HG02759 (cell line): ENCODE measurements around the gene C2orf80.
"Not testable (repeated sequence)": the region's sequence is repeated elsewhere in the genome, so short reads cannot be mapped to it uniquely, and the experiment has no call there.

Experiments
- ATAC-seq: cut with Tn5 transposase; IDR thresholded peaks from one replicate; pipeline ENCODE4 v1.9.1; 2021; ENCODE audit warnings: mild to moderate bottlenecking, moderate library complexity; ENCODE audit not compliant: unreplicated experiment

Gene C2orf80

GRCh38 chr2:208189810-208190503, at the start of gene C2orf80:
Gene C2orf80 (minus strand): TSS chr2:208190030. CDS start chr2:208186986, 3,044 bp downstream.
- no peak for ATAC-seq

- no peak for ATAC-seq
Observed at GRCh38 chr2:208235860-208236259, 46.0 kb upstream of the C2orf80 start.

GRCh38 chr2:208234786-208235185, 45.0 kb upstream of the C2orf80 start:
- ATAC-seq: no peak

- no peak for ATAC-seq
Observed at GRCh38 chr2:208228476-208228875, 38.6 kb upstream of the C2orf80 start.

GRCh38 chr2:208227581-208228232, 37.9 kb upstream of the C2orf80 start:
- ATAC-seq: no peak

- ATAC-seq: no peak
Observed at GRCh38 chr2:208224802-208225201, 35.0 kb upstream of the C2orf80 start.

- no peak for ATAC-seq
Observed at GRCh38 chr2:208222351-208222750, 32.5 kb upstream of the C2orf80 start.

GRCh38 chr2:208221873-208222272, 32.0 kb upstream of the C2orf80 start:
- not testable (repeated sequence) for ATAC-seq

- no peak for ATAC-seq
Observed at GRCh38 chr2:208210688-208211451, 21.0 kb upstream of the C2orf80 start.

GRCh38 chr2:208208335-208209085, 18.7 kb upstream of the C2orf80 start:
- ATAC-seq: no peak

- ATAC-seq: no peak
Observed at GRCh38 chr2:208207769-208208168, 17.9 kb upstream of the C2orf80 start.

GRCh38 chr2:208204166-208204565, 14.3 kb upstream of the C2orf80 start:
- ATAC-seq: no peak

GRCh38 chr2:208195531-208195930, 5.7 kb upstream of the C2orf80 start:
- ATAC-seq: no peak

- ATAC-seq: no peak
Observed at GRCh38 chr2:208192611-208193236, 2.9 kb upstream of the C2orf80 start.

- ATAC-seq: no peak
Observed at GRCh38 chr2:208189069-208189809, 591 bp downstream of the C2orf80 start.

GRCh38 chr2:208186893-208187292, 2.9 kb downstream of the C2orf80 start:
- ATAC-seq: no peak

GRCh38 chr2:208186465-208186864, 3.4 kb downstream of the C2orf80 start:
- no peak for ATAC-seq

GRCh38 chr2:208183972-208184705, 5.7 kb downstream of the C2orf80 start:
- no peak for ATAC-seq

- no peak for ATAC-seq
Observed at GRCh38 chr2:208183526-208183925, 6.3 kb downstream of the C2orf80 start.
